OCI-M2 (cell line): ENCODE measurements around the gene ST6GALNAC1.

Source experiments
- DNase-seq: peaks from one replicate; lab custom pipeline; 2025; ENCODE audit not compliant: unreplicated experiment; lab: John Stamatoyannopoulos, UW

ST6GALNAC1 gene

GRCh38 chr17:76643553-76644148 lies at the start of gene ST6GALNAC1:
Gene ST6GALNAC1, minus strand, starts transcription at chr17:76643757. Its CDS starts 119 bp downstream, at chr17:76643638.
- DNase-seq, result peak; percentile 33

- DNase-seq, result no peak
Measured at GRCh38 chr17:76691379-76692191, 48.0 kb upstream of the ST6GALNAC1 start.

- DNase-seq, result no peak
Measured at GRCh38 chr17:76690596-76691280, 47.2 kb upstream of the ST6GALNAC1 start.

GRCh38 chr17:76689859-76690258 lies 46.3 kb upstream of the ST6GALNAC1 start:
- no peak for DNase-seq

- DNase-seq, result no peak
Measured at GRCh38 chr17:76688165-76688622, 44.6 kb upstream of the ST6GALNAC1 start.

DNA sequence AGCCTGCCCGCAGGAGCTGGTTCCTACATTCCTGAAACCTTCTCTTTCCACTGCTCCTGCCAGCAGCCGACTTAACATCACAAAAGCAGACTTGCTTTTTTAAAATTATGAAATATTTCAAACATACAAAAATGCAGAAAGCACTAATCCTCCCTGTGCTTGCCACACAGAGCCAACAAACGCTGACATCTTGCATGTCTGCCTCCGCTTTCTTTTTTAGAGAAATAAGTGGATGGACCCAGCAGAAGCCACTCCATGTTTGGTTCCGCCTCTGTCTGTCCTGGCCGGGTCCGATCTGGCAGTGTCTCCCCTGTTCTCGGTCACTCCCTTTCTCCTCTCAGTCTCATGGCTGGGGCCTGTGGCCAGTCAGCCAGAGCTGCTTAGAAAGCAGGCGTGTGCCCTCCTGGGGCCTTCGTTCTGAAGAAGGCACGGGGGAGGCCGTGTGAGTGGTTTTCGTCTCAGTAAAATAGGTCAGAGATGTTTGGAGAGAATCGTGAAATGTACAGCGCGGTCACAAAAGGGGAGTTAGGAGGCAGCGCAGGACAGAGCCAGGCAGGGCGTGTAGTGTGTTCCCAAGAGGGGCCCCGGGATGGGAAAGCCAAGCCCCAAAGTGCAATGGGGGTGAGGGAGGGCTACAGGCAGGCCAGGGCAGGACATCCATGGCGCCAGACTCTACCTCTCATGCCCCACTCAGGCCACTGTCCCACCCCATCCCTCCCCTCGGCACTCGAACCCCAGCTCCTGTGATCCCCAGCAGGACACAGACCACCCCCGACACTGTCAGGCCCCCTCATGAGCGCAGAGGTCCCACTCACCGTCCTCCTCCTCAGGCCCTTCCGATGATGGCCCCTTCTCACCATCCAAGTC lies 44.0 kb upstream of the ST6GALNAC1 start:
- DNase-seq, result no peak

- no peak for DNase-seq
Measured at GRCh38 chr17:76686538-76687297, 43.2 kb upstream of the ST6GALNAC1 start.

DNA sequence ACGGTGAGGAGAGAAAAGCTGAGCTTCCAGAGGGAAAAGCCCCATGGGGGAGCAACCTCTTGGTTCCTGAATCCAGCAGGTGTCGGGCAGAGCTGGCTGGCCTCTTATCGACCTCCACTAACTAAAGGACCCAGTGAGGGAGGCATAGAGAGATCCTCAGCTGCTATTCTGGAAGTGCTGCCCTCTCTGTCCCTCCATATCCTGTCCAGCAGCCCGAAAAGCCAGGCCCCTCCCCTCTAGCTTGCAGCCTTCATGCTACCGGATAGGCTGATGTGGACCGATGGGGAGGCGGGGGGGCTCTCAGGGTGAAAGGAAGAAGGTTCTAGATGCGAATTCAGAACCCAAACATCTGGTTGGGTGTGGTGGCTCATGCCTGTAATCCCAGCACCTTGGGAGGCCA lies 42.3 kb upstream of the ST6GALNAC1 start:
- no peak for DNase-seq

DNA sequence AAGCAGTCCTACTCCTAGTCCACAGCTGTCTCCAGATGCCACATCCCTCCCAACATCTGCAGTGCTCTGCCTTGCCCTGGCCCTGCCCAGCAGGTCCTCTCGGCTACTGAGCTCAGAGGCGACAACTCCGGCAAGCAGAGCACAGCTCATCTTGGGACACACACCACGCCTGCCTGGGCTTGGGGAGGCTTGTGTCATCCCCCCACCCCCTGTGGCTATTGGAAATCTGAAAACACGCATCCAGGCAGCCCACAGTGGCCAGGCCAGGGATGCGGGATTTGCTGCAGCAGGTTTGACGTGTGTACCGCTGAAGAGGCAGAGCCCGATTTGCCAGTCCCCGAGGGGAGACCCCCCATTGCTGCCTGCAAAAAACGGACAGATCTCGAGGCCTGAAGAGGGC lies 41.8 kb upstream of the ST6GALNAC1 start:
- no peak for DNase-seq

DNA sequence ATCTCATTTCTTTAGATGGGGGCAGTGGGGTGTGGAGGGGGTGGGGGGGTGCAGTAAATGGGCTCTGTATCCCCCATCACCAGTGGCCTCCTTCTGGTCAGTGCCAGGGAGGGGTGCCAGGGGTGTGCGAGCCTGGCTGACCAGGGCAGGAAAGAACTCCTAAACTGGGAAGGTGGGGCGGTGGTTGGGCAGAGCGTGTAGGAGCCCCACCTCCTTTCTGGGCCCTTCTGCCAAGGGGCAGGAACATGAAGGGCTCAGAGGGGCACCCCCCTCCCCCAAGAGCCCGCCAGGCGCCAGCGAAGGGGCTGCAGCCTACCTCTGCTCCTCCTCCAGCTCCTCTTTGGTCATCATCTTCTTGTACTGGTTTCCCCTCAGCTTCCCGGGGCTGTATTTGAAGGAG lies 41.2 kb upstream of the ST6GALNAC1 start:
- DNase-seq, result no peak

DNA sequence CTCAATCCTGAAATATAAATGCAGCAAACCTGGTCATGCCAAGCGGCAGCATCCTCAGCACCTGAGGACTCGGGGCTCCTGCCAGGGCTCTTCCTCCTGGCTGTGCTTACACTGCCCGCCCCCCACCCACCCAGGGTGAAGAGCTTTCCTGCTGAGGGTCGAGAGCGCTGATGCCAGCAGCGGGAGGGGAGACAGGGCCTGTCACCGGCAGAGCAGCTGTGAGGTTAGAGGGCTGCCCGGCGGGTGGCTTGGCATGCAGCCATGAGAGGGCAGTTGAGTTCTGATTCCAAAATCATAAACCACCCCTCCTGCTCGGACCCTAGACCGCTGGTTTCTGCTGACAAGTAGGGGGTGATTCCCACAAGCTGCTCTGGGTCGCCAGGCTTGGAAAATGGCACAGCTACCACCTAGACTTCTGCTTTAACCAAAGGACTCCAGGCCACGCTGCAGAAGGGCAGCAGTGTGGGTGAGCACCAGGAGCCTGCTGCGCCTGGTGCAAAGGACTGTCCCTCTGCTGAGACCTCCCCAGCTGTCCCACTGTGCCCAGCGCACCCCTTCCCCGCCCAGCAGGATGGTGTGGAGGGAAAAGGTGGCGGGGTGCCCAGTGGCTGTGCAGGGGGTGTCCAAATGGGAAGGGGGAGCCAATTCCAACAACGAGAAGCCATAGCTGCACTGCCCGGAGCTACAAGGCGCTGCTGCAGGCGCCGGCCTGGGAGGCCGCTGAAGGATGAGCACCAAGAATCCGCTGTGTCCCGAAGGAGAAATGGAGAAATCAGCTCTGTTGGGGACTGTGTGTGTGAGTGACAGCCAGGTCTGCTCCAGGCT lies 40.6 kb upstream of the ST6GALNAC1 start:
- DNase-seq, result no peak

DNA sequence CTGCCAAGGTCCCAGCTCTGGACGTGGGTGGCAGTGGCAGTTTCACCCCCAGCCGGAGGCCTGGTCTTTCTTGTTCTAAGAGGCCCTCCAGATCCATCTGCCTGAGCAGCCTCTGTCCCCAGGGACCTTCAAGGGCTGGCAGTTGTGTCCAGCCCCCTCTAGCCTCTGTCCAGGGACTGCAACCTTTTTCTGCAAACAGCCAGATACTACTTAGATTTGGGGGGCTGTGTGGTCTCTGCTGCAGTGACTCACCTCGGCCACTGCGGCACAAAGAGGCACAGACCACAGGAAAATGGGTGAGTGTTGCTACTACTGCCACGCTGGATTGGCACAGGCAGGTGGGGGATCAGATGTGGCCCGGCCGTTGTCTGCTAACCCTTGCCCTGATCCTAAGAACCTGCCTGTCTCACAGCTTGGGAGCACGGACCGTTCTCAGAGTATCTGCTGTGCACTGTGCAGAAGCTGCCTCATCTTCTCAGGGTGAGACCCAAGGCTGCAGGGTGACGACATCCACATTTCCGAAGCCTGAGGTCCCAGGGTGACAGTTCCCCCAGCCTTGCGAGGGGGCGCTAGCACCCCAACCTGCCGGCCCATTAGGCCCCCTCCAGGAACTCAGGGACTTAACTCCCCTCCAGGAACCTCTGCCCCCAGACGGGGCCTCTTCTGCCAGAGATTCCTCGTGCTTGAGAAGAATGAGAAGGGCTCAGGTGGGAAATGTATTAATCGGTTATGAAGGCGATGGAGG lies 39.6 kb upstream of the ST6GALNAC1 start:
- DNase-seq, result no peak

GRCh38 chr17:76682296-76682695 lies 38.7 kb upstream of the ST6GALNAC1 start:
- no peak for DNase-seq

GRCh38 chr17:76681222-76682137 lies 37.9 kb upstream of the ST6GALNAC1 start:
- DNase-seq, result peak; percentile 55

DNA sequence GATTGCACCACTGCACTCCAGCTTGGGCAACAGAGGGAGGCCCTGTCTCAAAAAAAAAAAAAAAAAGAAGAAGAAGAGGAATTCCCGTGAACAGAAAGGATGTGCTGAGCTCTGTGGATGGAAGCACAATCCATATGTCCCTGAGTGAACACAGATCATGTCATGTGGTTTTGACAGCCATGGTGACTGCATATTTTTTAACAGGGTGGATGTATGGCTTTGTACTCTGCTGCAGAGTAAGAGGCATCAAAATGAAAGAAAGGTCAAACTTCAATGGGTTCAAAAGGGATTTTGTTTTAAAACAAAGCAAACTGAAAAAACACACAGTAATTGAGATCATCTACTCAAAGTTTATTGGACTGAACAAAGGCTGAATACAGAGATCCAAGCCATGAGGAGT lies 35.7 kb upstream of the ST6GALNAC1 start:
- DNase-seq, result no peak

DNA sequence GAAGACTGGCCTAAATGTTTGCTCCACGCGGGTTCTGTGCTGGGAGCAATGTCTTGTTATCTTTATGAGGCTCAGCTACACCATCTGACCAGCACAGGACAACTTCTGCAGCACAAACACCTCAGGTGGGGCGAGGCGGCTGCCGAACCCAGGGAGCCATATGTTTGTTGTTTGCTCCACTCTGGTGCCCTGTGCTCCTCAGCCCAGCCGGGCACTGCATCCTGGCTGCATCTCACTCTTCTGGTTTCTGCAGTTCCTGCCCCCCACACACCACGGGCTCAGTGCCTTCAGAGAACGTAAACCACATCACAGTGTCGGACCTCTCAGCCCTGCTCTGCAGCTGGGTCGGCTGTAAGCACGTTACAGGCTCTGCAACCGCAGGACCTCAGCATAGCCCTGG lies 34.8 kb upstream of the ST6GALNAC1 start:
- DNase-seq, result no peak

DNA sequence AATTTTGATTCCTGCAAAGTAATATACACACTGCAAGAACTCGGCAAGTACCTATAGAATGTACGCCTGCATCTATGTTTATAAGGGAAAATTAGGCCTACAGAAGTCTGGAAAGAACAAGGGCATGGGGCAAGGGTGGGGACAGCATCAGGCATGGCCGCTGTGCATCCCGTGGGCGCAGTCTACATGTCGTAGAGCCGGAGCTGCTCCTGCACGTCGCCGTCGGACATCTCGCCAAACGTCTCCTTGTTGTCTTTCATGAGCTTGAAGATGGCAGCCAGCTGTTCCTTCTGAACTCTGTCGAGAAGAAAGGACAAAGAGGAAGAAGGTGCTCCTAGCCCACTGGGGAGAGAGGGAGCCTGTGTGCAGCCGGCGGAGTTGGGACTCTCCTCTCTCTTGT lies 33.8 kb upstream of the ST6GALNAC1 start:
- DNase-seq, result no peak

DNA sequence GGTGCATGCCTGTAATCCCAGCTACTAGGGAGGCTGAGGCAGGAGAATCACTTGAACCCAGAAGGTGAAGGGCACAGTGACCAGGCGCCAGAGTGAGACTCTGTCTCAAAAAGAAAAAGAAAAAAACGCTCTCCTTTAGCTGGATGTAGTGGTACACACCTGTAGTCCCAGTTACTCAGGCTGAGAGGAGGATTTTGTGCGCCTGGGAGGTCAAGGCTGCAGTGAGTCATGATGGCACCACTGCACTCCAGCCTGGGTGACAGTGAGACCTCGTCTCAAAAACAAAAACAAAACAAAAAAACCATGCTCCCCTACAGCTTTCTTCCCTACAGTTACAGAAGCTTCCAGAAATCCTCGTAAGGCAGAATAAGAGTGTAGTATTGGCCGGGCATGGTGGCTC lies 33.1 kb upstream of the ST6GALNAC1 start:
- DNase-seq, result no peak
